Prostate gland (tissue), 2 donors: ENCODE data around the gene ZNF22.

Experiments
- CTCF ChIP-seq, 4 experiments: fragments of 200-600 bp in 2 of 4; fragments of 450-650 bp in 2 of 4; sonication (generic) in 2 of 4; IDR thresholded peaks; 1 replicate in 3 of 4; 2 replicates in 1 of 4; pipeline ENCODE4 v1.5.1; 2016 to 2019; ENCODE audit warnings: antibody characterized with exemption in 4 of 4, mild to moderate bottlenecking in 2 of 4, moderate library complexity in 2 of 4
- POLR2A ChIP-seq: fragments of 450-650 bp; IDR thresholded peaks from one replicate; pipeline ENCODE4 v1.6.1; 2016; ENCODE audit warnings: antibody characterized with exemption, mild to moderate bottlenecking
- POLR2AphosphoS5 ChIP-seq: sonication (generic); formaldehyde crosslinking; IDR thresholded peaks from one replicate; pipeline ENCODE4 v1.6.1; 2017; ENCODE audit warnings: antibody characterized with exemption

DNA sequence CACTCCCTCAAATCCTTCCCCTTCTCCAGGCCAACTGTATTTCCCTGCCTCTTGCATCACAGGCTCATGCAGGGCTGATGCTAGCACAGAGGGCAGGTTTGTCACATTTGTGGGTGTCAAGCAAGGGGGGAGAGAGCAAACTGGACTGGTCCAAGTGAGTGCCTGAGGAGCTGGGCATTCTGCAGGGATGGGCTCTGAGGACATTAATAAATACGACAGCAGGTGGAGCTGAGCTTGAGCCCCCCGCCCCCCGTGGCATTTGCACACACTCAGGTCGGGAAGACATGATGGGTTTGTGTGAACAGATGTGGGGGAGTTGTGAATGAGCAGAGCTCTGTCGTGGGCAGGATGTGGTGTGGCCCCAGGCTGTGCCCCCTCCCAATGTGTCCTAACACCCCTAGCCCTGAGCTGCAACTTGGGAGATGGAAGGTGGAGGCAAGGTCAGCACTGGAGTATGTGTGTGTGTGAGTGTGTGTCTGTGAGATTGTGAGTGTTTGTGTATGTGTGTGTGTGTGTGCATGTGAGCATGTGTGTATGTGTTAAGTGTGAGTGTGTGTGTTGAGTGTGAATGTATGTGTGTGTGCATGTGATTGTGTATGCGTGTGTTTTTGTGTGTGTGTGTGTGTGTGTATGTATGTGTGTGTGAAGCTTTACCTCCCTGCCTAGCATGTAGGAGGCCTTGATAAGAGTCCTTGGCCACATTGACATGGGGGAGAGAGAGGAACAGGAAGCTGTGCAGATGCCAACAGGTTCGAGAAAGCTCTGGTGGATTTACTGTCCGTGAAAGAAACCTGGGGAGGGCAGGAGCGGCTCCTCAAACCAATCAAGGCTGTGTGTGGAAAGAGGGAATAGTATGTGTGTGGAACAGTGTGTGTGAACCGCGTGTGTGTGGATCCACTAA lies 32.0 kb upstream of the ZNF22 start:
- TF ChIP-seq POLR2AphosphoS5 (no peak), CTCF (IDR thresholded peaks at IDR 0.05) (no peak), POLR2A (no peak)
